MG63 (cell line): ENCODE results near the gene ARID4B. TPM values are rescaled to one million over a fixed set of nuclear protein-coding genes. Genes with fewer than 3 reads are reported as not detected.

Experiments
- DNase-seq: peaks from one replicate; pipeline ENCODE4 v3.0.0-alpha.2; 2020
- H3K27me3 ChIP-seq: fragments of 250-450 bp; sonication (Bioruptor Pico); 2 replicates; pipeline ENCODE4 v1.5.1; 2020; ENCODE audit warnings: mild to moderate bottlenecking, moderate library complexity
- H3K36me3 ChIP-seq: fragments of 250-450 bp; sonication (Bioruptor Pico); 2 replicates; pipeline ENCODE4 v1.5.1; 2020; ENCODE audit warnings: mild to moderate bottlenecking, moderate library complexity
- H3K4me3 ChIP-seq: fragments of 250-450 bp; sonication (Bioruptor Pico); 2 replicates; pipeline ENCODE4 v1.5.1; 2020; ENCODE audit warnings: mild to moderate bottlenecking, moderate library complexity
- H3K9me3 ChIP-seq: fragments of 250-450 bp; sonication (Bioruptor Pico); 2 replicates; pipeline ENCODE4 v1.5.1; 2020; ENCODE audit warnings: mild to moderate bottlenecking, moderate library complexity
- total RNA-seq: library from RNA; depleted of rRNA; stranded (reverse); fragments of >200 nt; shearing (Covaris generic); gene quantifications from 2 replicates; pipeline ENCODE4 v1.2.3, GENCODE V29; 2014; ENCODE audit warnings: low replicate concordance

Gene ARID4B
- total RNA-seq, 1 experiment from 2014 or later, result 9.5 TPM

DNA sequence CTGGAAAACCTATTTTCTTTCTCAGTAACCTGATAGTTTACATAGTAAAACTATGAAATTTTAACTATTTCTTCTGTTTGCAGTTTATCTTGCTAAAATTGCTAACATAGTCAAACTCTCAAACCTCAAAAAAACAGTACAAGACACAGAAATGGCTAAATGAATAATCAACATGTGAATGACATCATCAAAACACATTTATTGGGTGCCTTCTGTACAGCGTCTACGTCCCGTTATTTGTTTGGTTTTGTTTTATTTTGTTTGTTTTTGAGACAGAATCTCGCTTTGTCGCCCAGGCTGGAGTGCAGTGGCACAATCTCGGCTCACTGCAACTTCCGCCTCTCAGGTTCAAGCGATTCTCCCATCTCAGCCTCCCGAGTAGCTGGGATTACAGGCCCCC, 178.2 kb downstream of the ARID4B start:
- Histone ChIP-seq H3K9me3 (no peaks in the 10 kb centered on the region), H3K4me3 (no peak overlapping the region), H3K27me3 (no peaks in the 10 kb centered on the region), H3K36me3 (peaks cover 83% of the 10 kb centered on the region)
- no peak for DNase-seq

DNA sequence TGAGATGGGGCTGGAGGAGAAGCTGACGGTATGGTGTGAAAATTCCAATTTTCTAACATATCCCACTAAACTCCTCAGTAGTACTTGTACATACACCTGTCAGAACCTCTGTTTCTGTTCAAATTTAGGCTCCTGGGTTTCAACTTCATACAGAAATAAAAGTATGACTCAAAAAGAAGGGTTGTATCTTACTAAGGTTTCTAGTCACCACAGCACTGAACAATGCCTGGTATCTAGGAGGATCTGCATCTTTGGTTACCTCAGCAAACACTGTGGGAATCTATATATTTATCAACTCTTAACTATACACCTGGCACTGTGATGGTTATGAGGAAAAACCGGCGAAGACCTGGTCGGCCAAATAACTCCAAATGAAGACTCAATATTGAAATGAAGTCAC, 180.7 kb downstream of the ARID4B start:
- H3K36me3 ChIP-seq, result peaks cover 86% of the 10 kb centered on the region
- DNase-seq, result no peak
- no peaks in the 10 kb centered on the region for H3K9me3 ChIP-seq
- H3K27me3 ChIP-seq, result no peaks in the 10 kb centered on the region
- H3K4me3 ChIP-seq, result no peak overlapping the region

DNA sequence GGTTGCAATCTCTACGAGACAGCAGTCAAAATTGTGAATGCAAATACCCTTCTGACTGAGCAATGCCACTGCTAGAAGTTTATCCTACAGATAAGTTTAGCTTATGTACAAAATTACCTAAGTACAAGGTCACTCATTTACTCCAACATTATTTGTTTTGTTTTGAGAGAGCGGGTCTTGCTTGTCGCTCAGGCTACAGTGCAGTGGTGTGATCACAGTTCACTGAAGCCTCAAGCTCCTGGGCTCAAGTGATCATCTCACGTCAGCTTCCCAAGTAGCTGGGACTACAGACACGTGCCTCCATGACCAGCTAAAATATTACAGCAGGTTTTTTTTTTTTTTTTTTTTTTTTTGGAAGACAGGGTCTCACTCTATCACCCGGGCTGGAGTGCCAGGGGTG, 182.3 kb downstream of the ARID4B start:
- Histone ChIP-seq H3K9me3 (no peaks in the 10 kb centered on the region), H3K4me3 (no peak overlapping the region), H3K36me3 (peaks cover 81% of the 10 kb centered on the region), H3K27me3 (no peaks in the 10 kb centered on the region)
- no peak for DNase-seq

DNA sequence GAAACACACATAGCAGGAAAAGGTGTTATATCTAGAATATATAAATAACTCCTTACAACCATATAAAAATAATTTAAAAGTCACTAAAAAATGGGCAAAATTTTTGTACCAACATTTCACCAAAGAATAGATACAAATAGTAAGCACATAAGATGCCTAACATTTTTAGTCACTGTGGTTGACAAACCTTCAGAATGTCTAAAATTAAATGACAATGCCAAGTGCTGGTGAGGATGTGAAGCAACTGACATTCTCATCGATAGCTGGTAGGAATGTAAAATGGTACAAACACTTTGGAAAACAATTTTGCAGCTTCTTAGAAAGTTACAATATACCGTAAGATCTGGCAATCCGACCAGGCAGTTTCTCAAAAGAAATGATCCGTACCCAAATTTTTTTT, 185.0 kb downstream of the ARID4B start:
- no peaks in the 10 kb centered on the region for H3K9me3 ChIP-seq
- H3K4me3 ChIP-seq, result no peak overlapping the region
- peaks cover 76% of the 10 kb centered on the region for H3K36me3 ChIP-seq
- DNase-seq, result no peak
- no peaks in the 10 kb centered on the region for H3K27me3 ChIP-seq

DNA sequence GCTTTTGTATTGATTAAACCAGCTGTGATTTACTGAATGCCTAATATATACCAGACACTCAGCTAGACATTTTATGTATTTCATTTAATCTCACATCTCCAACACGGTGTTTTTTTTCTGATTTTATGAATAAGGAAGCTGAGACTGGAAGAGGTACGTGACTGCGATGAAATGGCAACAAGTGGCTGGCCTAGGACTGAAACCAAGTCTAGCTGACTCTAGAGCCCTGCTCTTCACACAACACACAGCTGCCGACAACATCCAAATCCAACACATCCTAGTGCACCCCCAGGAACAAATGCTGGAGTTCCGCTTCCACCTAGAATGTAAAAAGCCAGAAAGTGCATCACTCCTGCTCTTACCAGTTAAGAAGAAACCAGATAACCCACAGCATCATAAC, 188.7 kb downstream of the ARID4B start:
- Histone ChIP-seq H3K4me3 (no peak overlapping the region), H3K9me3 (no peaks in the 10 kb centered on the region), H3K27me3 (no peaks in the 10 kb centered on the region), H3K36me3 (peaks cover 73% of the 10 kb centered on the region)
- no peak for DNase-seq

DNA sequence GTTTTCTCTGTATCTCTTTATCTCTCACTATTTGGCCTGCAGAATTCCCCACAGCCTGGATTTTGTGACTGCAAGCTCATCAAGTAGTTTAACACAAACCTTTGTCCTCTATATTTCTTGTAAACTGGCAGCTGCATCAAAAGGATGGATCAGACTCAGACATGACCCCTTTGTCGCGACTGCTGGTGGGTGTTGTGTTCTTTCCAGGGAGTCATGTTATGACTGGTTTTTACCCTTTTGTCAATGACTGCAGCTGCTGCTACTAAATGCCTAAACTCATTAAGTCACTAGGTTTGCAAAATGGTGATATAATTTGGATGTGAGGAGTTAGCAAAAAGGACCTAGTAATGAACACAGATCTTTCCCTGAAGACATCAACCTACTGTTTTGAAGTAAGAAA, 189.2 kb downstream of the ARID4B start:
- Histone ChIP-seq H3K9me3 (no peaks in the 10 kb centered on the region), H3K27me3 (no peaks in the 10 kb centered on the region), H3K4me3 (no peak overlapping the region), H3K36me3 (peaks cover 74% of the 10 kb centered on the region)
- DNase-seq, result no peak

DNA sequence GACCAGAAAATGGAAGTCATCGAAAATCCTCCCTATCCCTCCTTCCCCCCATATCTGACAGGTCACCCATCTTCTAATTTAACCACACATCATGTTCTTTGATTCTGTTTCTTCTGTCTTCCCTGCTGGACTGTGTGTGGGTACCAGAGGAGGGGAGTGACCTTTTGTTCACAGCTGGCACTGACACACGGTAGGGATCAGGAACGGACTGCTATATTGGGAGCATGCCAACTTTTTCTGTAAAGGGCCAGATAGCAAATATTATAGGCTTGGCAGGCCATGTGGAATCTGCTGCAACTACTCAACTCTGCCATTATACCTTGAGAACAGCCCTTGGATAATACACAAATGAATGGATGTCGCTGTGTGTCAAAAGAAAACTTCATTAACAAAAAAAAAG, 191.9 kb downstream of the ARID4B start:
- no peak overlapping the region for H3K4me3 ChIP-seq
- H3K27me3 ChIP-seq, result no peaks in the 10 kb centered on the region
- no peaks in the 10 kb centered on the region for H3K9me3 ChIP-seq
- H3K36me3 ChIP-seq, result peaks cover 73% of the 10 kb centered on the region
- no peak for DNase-seq

DNA sequence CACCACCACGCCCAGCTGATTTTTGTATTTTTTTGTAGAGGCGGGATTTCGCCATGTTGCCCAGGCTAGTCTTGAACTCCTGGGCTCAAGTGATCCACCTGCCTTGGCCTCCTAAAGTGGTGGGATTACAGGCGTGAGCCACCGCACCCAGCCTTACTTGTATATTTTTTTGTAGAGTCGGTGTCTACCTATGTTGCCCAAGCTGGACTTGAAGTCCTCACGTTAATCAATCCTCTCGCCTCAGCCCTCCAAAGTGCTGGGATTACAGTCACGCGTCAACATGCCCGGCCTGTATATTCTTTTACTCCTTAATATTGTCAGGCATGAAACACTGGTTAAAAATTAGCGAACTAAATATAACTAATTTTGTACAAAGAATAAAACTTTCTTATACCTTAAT, 193.8 kb downstream of the ARID4B start:
- DNase-seq, result no peak
- H3K27me3 ChIP-seq, result no peaks in the 10 kb centered on the region
- no peak overlapping the region for H3K4me3 ChIP-seq
- no peaks in the 10 kb centered on the region for H3K9me3 ChIP-seq
- peaks cover 71% of the 10 kb centered on the region for H3K36me3 ChIP-seq

DNA sequence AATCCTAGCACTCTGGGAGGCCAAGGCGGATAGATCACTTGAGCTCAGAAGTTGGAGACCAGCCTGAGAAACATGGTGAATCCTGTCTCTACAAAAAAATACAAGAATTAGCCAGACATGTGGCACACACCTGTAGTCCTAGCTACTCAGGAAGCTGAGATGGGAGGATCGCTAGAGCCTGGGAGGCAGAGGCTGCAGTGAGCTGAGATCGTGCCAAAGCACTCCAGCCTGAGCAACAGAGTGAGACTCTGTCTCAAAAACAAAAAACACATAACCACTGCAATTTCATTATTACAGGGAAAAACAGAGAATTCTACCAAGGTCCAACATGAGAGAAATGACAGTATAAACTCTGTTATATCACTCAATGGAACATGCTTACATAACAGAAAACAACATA, 194.9 kb downstream of the ARID4B start:
- Histone ChIP-seq H3K9me3 (no peaks in the 10 kb centered on the region), H3K27me3 (no peaks in the 10 kb centered on the region), H3K36me3 (peaks cover 65% of the 10 kb centered on the region), H3K4me3 (no peak overlapping the region)
- DNase-seq, result no peak

DNA sequence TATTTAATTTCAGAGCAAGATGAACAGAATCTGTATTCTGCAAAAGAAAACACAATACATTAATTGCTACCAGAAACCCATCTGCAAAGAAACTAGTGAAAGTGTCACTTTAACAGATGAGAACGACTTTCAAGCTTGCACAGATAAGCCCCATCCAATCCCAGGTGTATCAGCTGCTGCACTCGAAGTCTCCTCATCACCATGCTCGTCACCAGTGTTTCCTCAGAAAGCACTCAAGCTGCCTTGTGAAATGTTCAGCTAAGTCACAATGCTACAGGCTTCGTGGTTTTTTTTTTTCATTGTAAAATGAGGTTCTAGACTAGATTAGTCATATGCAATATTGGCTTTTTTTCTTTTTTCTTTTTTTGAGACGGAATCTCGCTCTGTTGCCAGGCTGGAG, 196.0 kb downstream of the ARID4B start:
- DNase-seq, result no peak
- Histone ChIP-seq H3K36me3 (peaks cover 68% of the 10 kb centered on the region), H3K9me3 (no peaks in the 10 kb centered on the region), H3K4me3 (no peak overlapping the region), H3K27me3 (no peaks in the 10 kb centered on the region)

DNA sequence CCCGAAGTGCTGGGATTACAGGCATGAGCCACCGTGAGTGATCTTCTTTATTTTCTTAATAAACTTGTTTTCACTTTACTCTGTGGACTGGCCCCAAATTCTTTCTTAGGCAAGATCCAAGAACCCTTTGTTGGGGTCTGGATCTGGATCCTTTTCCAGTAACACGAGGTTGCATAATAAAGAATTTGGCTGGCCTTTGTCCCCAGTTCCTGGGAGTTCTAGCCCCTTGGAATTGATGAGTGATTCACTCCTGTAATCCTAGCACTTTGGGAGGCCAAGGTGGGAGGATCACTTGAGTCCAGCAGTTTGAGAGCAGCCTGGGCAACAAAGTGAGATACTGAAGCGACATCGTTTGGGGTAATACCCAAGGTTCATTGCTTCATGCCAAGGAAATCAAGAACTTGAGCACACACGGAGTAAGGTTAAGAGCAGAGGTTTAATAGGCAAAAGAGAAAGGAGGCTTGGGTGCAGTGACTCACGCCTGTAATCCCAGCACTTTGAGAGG, 197.2 kb downstream of the ARID4B start:
- H3K36me3 ChIP-seq, result peaks cover 68% of the 10 kb centered on the region
- no peak for DNase-seq
- no peaks in the 10 kb centered on the region for H3K27me3 ChIP-seq
- no peak overlapping the region for H3K4me3 ChIP-seq
- H3K9me3 ChIP-seq, result no peaks in the 10 kb centered on the region

DNA sequence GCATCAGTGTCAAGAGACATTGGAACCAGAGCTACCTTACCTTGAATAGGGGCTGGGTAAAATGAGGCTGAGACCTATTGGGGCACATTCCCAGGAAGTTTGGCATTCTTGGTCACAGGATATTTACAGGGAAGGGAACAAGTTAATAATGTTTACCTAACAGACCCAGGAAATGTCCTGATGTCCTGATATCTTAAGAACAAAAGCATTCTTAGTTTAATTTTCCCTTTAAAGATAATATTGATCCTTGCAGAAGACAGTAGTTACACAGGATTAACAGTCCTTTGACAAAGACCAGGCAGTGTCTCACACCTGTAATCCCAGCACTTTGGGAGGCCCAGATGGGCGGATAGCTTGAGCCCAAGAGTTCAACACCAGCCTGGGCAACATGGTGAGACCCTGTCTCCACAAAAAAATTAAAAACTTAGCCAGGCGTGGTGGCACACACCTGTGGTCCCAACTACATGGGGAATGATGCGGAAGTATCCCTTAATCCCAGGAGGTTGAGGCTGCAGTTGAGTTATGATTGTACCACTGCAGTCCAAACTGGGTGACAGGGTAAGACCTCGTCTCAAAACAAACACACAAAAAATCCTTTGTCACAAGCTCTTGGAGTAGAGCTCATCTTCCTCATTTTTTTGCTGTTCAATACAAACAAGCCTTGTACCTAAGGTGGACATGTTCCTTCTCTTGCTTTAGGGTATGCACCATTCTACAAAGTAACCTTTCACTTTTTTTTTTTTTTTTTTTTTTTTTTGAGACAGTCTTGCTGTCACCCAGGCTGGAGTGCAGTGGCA, 198.0 kb downstream of the ARID4B start:
- Histone ChIP-seq H3K4me3 (no peak overlapping the region), H3K36me3 (peaks cover 69% of the 10 kb centered on the region), H3K27me3 (no peaks in the 10 kb centered on the region), H3K9me3 (no peaks in the 10 kb centered on the region)
- DNase-seq, result no peak

DNA sequence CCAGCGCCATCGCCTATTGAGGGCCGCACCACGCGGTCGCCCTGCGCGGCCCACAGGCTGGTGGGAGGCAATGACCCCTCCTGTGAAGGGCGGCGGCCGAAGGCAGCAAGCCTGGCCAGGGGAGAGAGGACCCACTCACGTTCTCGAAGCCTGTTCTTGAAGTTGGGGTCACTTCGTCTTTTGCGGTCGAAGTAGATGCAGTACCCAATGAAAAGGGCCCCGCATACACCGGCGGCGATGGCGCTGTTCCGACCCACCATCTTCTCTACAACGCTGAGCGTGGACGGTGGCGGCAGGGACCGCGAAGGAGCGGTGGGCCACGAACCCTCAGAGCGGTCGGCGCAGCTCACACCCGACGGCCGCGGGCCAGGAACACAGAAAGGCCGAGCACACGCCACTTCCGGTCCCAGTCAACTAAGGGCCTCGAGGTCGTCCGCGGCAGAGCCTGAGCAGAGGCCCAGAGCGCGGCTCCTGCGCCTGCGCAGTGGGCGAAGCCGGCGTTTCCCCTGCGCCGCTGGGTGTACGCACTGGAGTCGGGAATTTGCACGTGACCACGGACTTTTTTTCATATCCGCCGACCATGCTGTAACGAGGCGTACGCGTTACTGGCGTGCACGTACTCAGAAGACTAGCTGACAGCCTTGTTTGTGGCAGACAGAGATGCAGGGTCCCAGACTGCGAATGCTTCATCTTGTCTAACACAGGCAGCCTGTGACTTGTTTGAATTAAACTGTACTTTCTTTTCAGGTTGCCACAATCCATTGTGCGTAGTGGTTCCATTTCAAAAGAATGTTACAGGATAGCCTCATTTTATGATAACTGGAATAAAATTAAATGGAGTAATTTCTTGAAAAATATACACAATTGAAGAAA, 199.3 kb downstream of the ARID4B start, which contains the start of gene TOMM20:
TSS of gene TOMM20 (minus strand) at position 382 of the 873 bp plus-strand sequence. CDS start at position 260, 122 bp downstream.
- peak within 1 kb of the TSS; percentile 93 for H3K4me3 ChIP-seq
- no peaks in the 10 kb centered on the region for H3K27me3 ChIP-seq
- H3K36me3 ChIP-seq, result peaks cover 74% of the 10 kb centered on the region
- no peaks in the 10 kb centered on the region for H3K9me3 ChIP-seq
- peak; percentile 99 for DNase-seq

DNA sequence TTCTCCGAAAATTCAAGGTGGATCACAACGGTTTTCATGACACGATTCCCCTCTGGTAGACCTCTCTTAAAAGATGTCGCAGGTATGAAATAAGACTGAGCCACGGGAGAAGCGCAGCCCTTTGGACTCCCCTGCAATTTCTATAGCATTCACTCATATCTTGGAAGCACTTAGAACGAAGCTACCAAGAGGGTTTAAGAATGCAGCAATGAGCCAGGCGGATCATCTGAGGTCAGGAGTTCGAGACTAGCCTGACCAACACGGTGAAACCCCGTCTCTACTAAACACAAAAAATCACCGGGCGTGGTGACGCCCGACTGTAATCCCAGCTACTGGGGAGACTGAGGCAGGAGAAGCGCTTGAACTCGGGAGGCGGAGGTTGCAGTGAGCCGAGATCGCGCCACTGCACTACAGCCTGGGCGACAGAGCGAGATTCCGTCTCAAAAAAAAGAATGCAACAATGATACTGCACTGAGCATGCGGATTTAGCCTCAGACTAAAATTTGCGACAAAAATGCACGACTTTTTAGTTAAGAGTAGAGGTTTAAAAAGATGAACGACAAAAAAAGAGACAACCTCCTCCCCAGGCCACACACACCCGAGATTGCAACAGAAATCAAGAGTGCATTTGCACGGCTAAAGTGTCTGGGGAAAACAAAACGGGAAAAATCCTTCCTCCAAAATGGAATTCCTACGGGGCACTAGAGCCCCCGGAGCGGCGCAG, 200.1 kb downstream of the ARID4B start:
- DNase-seq, result no peak
- H3K9me3 ChIP-seq, result no peaks in the 10 kb centered on the region
- H3K36me3 ChIP-seq, result peaks cover 74% of the 10 kb centered on the region
- H3K4me3 ChIP-seq, result peak overlapping the region; percentile 93
- no peaks in the 10 kb centered on the region for H3K27me3 ChIP-seq

DNA sequence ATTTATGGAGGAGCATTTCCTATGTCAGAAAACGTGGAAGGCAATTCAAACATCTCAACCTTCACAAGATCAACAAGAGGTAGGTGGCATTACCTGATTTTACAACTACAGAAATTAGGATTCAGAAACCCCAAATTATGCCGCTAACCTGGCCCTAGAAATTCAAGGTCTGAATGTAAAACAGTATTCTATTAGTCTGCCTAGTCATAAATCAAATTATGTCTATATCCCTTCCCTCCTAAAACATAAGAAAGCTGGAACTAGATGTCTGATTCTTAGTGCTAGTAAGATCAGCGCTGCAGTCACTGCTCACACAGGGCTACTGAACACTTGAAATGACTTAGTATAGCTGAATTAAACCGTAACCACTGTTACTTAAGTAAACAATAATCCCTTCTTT, 200.8 kb downstream of the ARID4B start:
- Histone ChIP-seq H3K27me3 (no peaks in the 10 kb centered on the region), H3K4me3 (peak overlapping the region; percentile 93), H3K9me3 (no peaks in the 10 kb centered on the region), H3K36me3 (peaks cover 75% of the 10 kb centered on the region)
- no peak for DNase-seq

DNA sequence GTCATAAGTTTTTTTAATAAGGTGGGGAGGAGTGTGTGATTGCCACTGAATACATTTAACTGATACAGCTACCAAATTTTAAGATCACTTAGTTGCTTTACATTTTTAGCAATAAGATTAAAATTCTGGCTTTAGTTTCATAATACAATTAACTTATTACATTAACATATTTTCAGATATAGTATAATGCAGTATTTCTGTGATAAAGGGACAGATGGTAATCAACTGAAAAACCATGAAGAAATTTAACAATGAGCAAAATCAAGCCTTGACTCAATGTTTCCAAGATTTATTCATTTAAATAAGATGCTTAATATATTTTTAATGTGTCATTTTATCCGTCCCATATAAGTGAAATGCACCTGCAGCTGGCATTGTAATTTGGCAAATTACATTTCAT, 203.3 kb downstream of the ARID4B start:
- Histone ChIP-seq H3K9me3 (no peaks in the 10 kb centered on the region), H3K27me3 (no peaks in the 10 kb centered on the region), H3K36me3 (peaks cover 87% of the 10 kb centered on the region), H3K4me3 (no peak overlapping the region)
- DNase-seq, result no peak

DNA sequence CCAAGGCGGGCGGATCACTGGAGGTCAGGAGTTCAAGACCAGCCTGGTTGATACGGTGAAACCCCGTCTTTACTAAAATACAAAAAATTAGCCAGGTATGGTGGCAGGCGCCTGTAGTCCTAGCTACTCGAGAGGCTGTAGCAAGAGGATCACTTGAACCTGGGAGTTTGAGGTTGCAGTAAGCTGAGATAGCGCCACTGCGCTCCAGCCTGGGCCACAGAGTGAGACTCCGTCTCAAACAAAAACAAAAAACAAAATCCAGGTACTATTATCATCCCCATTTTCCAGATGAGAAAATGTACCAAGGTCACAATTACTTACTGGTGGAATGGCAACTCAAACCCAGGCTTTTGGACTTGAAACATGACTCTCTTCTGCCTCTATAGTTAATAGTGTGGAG, 203.9 kb downstream of the ARID4B start:
- Histone ChIP-seq H3K4me3 (no peak overlapping the region), H3K27me3 (no peaks in the 10 kb centered on the region), H3K9me3 (no peaks in the 10 kb centered on the region), H3K36me3 (peaks cover 93% of the 10 kb centered on the region)
- no peak for DNase-seq
